ENCODE results near the gene AGRN.
"Not testable (repeated sequence)": the region's sequence is repeated elsewhere in the genome, so short reads cannot be mapped to it uniquely, and the experiment has no call there.

The AGRN gene

GRCh38 chr1:1067284-1067859, 47.5 kb downstream of the AGRN start:
- DNase-seq (ENCODE audit: low spot score), result no peak

- DNase-seq (ENCODE audit: low spot score), result no peak
These were observed 48.1 kb downstream of the AGRN start for GRCh38 chr1:1067860-1068516.

- no peak for DNase-seq (ENCODE audit: low spot score)
These were observed 48.7 kb downstream of the AGRN start for GRCh38 chr1:1068517-1069055.

- peak; percentile 90 for DNase-seq (ENCODE audit: low spot score)
These were observed 49.3 kb downstream of the AGRN start for GRCh38 chr1:1069056-1069710.

- DNase-seq (ENCODE audit: low spot score), result peak; percentile 59
These were observed 50.1 kb downstream of the AGRN start for GRCh38 chr1:1069711-1070676.

- DNase-seq (ENCODE audit: low spot score), result no peak
These were observed 51.8 kb downstream of the AGRN start for GRCh38 chr1:1071486-1072298.

- no peak for DNase-seq (ENCODE audit: low spot score)
These were observed 52.5 kb downstream of the AGRN start for GRCh38 chr1:1072299-1072848.

- DNase-seq (ENCODE audit: low spot score), result no peak
These were observed 53.2 kb downstream of the AGRN start for GRCh38 chr1:1072849-1073742.

- no peak for DNase-seq (ENCODE audit: low spot score)
These were observed 54.0 kb downstream of the AGRN start, which contains the start of gene RNF223 for GRCh38 chr1:1073743-1074587. Gene RNF223 (minus strand): TSS chr1:1074306. CDS start chr1:1072566, 1,740 bp downstream.

GRCh38 chr1:1074631-1075147, 54.8 kb downstream of the AGRN start:
- no peak for DNase-seq (ENCODE audit: low spot score)

GRCh38 chr1:1075148-1075935, 55.4 kb downstream of the AGRN start:
- no peak for DNase-seq (ENCODE audit: low spot score)

GRCh38 chr1:1077396-1077795, 57.5 kb downstream of the AGRN start:
- not testable (repeated sequence) for DNase-seq (ENCODE audit: low spot score)

GRCh38 chr1:1079408-1080121, 59.6 kb downstream of the AGRN start:
- DNase-seq (ENCODE audit: low spot score), result peak; percentile 87

- DNase-seq (ENCODE audit: low spot score), result peak; percentile 81
These were observed 60.3 kb downstream of the AGRN start for GRCh38 chr1:1080122-1080757.

GRCh38 chr1:1080951-1081310, 61.0 kb downstream of the AGRN start:
- no peak for DNase-seq (ENCODE audit: low spot score)

Data from AG20443 (cell line).